HG03565 (cell line): Measurements from ENCODE around the gene ZNF469.
"Not testable (repeated sequence)": the region's sequence is repeated elsewhere in the genome, so short reads cannot be mapped to it uniquely, and the experiment has no call there.

Experiments
- ATAC-seq: cut with Tn5 transposase; IDR thresholded peaks from one replicate; pipeline ENCODE4 v1.9.1; 2021; ENCODE audit warnings: mild to moderate bottlenecking, moderate library complexity; ENCODE audit not compliant: unreplicated experiment

The ZNF469 gene

GRCh38 chr16:88406096-88407041 lies 23.6 kb downstream of the ZNF469 start:
- no peak for ATAC-seq

GRCh38 chr16:88407042-88407420 lies 24.3 kb downstream of the ZNF469 start:
- ATAC-seq, result no peak

- no peak for ATAC-seq
These were observed 25.0 kb downstream of the ZNF469 start for GRCh38 chr16:88407807-88408206.

- ATAC-seq, result no peak
These were observed 25.9 kb downstream of the ZNF469 start for GRCh38 chr16:88408561-88409142.

GRCh38 chr16:88409296-88410065 lies 26.7 kb downstream of the ZNF469 start:
- ATAC-seq, result no peak

GRCh38 chr16:88410297-88410968 lies 27.7 kb downstream of the ZNF469 start:
- ATAC-seq, result not testable (repeated sequence)

- ATAC-seq, result no peak
These were observed 29.3 kb downstream of the ZNF469 start for GRCh38 chr16:88411951-88412576.

- ATAC-seq, result no peak
These were observed 30.0 kb downstream of the ZNF469 start for GRCh38 chr16:88412766-88413165.

GRCh38 chr16:88413231-88413630 lies 30.5 kb downstream of the ZNF469 start:
- no peak for ATAC-seq

- no peak for ATAC-seq
These were observed 30.9 kb downstream of the ZNF469 start for GRCh38 chr16:88413631-88414030.

GRCh38 chr16:88414521-88415380 lies 32.0 kb downstream of the ZNF469 start:
- no peak for ATAC-seq

GRCh38 chr16:88415381-88415705 lies 32.6 kb downstream of the ZNF469 start:
- no peak for ATAC-seq

GRCh38 chr16:88415713-88416323 lies 33.1 kb downstream of the ZNF469 start:
- ATAC-seq, result no peak

GRCh38 chr16:88416686-88417085 lies 33.9 kb downstream of the ZNF469 start:
- no peak for ATAC-seq

GRCh38 chr16:88417684-88418476 lies 35.1 kb downstream of the ZNF469 start:
- ATAC-seq, result no peak

GRCh38 chr16:88418869-88419268 lies 36.1 kb downstream of the ZNF469 start:
- no peak for ATAC-seq

- no peak for ATAC-seq
These were observed 37.0 kb downstream of the ZNF469 start for GRCh38 chr16:88419790-88420189.

- no peak for ATAC-seq
These were observed 37.7 kb downstream of the ZNF469 start for GRCh38 chr16:88420496-88420895.

GRCh38 chr16:88421301-88421700 lies 38.5 kb downstream of the ZNF469 start:
- ATAC-seq, result no peak
